DLD1 (cell line): ENCODE data around the gene TF.
"Not testable (repeated sequence)": the region's sequence is repeated elsewhere in the genome, so short reads cannot be mapped to it uniquely, and the experiment has no call there.

ENCODE experiments used
- in situ Hi-C: cut with HindIII; loops from 2 replicates; pipeline ENCODE4 v1.10.0; 2017; ENCODE audit warnings: low sequenced_read_pairs

The TF gene

GRCh38 chr3:133745981-133746711 lies at the start of gene TF:
Gene TF (plus strand): TSS chr3:133746393. CDS start chr3:133746441, 48 bp downstream.
- in situ Hi-C loops, result no loop called here

DNA sequence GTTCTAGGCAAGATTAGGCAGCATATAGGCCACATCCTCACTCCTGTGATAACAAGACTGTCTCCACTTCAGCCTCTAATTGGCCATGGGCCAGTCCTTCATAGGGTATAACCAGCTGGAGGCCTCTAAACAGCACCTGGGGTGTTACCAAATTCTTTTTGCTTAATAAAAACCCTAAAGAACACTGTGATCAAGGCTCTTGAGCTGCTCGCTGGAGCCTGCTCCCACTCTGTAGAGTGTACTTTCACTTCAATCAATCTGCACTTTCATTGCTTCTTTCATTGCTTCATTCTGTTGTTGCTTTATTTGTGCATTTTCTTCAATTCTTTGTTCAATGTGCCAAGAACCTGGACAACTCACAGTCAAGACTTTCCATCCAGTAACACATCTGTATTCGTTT lies 48.2 kb upstream of the TF start:
- in situ Hi-C loops, result no loop called here

- in situ Hi-C loops, result no loop called here
Measured at GRCh38 chr3:133699467-133699866, 46.7 kb upstream of the TF start.

- in situ Hi-C loops, result no loop called here
Measured at GRCh38 chr3:133699903-133700302, 46.3 kb upstream of the TF start.

GRCh38 chr3:133700351-133700750 lies 45.8 kb upstream of the TF start:
- in situ Hi-C loops, result no loop called here

DNA sequence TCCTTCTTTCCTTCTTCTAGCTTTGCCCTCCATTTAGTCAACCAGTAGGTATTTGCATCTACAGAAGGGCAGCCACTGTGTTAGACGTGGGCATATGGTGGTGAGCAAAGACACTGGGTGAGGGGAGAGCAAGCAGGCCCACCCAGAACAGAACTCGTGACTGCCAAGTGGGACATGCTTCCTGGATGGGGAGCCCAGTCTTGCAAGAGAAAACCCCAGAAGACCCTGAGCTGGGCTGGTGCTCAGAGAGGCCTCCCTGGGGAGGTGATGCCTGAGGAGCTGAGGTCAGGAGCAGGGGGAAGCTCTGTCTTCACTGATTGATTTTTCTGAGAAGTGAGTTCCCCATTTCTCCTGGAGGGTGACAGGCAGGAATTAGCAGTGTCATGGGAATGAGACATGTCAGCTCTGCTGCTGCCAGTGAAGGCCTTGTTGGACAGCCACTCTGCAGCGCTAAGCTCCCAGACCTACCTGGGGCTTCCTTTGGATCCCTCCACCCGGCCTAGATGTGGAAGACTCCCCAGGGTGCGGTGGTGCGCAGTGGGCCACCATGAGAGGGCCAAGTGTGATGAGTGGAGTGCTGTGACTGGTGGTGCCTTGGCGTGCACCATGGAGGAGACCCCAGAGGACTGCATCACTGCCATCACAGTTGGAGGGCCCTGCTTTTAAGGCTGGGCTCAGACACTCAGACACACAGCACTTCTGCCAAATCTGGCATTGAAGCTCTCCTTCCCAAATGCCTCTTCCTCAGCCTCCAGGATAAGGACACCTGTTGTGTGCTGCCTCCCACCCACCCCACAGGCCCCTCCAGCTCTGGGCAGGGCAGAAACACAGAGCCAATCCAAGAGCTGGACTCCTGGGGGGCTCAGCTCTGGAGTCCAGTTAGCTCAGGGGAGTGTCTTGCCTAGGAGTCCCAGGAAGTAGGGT lies 44.5 kb upstream of the TF start:
- in situ Hi-C loops, result no loop called here

GRCh38 chr3:133703915-133704314 lies 42.3 kb upstream of the TF start:
- in situ Hi-C loops, result no loop called here

- in situ Hi-C loops, result no loop called here
Measured at GRCh38 chr3:133706033-133706432, 40.2 kb upstream of the TF start.

DNA sequence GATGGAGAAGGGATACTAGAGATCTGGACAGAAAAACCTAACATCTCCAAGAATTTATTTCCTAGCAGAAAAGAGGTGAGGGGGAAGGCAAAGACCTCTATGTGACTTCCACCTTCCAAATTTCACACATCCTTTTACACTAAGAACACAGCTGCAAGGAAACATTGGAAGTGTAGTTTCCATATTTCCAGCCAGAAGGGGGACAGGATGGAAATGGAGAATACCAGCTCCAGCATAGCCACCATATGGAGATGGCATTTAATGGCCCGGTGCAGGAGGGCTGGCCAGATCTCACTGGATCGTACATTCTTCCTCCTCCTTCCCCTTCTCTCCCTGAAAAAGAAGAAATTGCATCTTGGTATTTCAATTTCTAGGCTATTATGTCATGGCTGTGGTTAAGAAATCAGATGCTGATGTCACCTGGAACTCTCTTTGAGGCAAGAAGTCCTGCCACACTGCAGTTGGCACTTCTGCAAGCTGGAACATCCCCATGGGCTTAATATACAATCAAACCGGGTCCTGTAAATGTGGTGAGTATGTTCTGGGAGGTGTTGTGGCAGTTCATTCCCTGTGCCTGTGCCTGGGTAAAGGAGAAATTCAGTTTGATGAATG lies 36.9 kb upstream of the TF start:
- in situ Hi-C loops, result no loop called here

- in situ Hi-C loops, result no loop called here
Measured at GRCh38 chr3:133711013-133711412, 35.2 kb upstream of the TF start.

- in situ Hi-C loops, result no loop called here
Measured at GRCh38 chr3:133712017-133712416, 34.2 kb upstream of the TF start.

- in situ Hi-C loops, result no loop called here
Measured at GRCh38 chr3:133713347-133713746, 32.8 kb upstream of the TF start.

- in situ Hi-C loops, result no loop called here
Measured at GRCh38 chr3:133717424-133717823, 28.8 kb upstream of the TF start.

GRCh38 chr3:133722935-133723334 lies 23.3 kb upstream of the TF start:
- in situ Hi-C loops, result no loop called here

- in situ Hi-C loops, result no loop called here
Measured at GRCh38 chr3:133730993-133731392, 15.2 kb upstream of the TF start.

- in situ Hi-C loops, result not testable (repeated sequence)
Measured at GRCh38 chr3:133732231-133732630, 14.0 kb upstream of the TF start.

- in situ Hi-C loops, result no loop called here
Measured at GRCh38 chr3:133733226-133733625, 13.0 kb upstream of the TF start.

- in situ Hi-C loops, result no loop called here
Measured at GRCh38 chr3:133734305-133734704, 11.9 kb upstream of the TF start.

GRCh38 chr3:133742351-133743091 lies 3.7 kb upstream of the TF start:
- in situ Hi-C loops, result no loop called here

DNA sequence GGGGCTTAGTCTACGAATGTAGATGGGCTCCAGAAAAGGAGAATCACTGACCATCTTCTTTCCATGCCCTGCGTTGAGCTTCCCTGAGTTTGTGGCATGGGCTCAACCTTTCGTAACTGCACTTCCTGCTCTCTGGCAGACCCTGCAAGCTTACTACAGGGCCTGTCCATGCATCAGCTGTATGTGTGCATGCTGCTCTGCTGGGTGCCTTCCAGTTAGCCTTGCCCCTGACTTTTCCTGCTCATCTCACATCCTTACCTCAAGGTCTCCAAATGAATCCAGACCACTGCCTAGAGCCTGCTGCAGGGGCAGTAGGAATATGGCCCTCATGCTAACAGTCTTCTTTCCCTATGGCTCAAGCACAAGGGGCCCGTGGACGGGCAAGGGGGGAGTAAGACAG lies 2.0 kb upstream of the TF start:
- in situ Hi-C loops, result no loop called here

GRCh38 chr3:133745108-133745507 lies 1.1 kb upstream of the TF start:
- in situ Hi-C loops, result no loop called here
